NCI-H187 (cell line): ENCODE measurements around the gene C2CD2.

Experiments used
- DNase-seq, 2 experiments: peaks; one replicate each; lab custom pipeline; 2025; lab: John Stamatoyannopoulos, UW

The C2CD2 gene

GRCh38 chr21:41932576-41933312, 21.1 kb downstream of the C2CD2 start:
- no peak for DNase-seq

DNA sequence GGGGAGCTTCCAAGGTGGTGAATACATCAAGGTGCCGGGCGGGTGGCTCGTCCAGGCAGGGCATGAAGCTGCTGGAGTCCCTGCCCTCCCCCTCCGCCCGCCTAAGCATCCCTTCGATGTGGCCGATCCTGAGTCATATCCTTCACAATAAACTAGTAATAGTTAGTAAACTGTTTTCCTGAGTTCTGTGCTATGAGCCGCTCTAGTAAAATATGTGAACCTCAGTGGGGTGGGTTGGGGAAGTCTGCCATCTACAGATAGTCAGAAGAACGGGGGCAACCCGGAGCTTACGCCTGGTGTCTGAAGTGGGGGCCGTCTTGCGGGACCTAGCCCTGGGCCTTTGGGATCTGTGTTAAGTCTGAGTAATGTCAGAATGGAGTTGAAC, 21.6 kb downstream of the C2CD2 start:
- no peak for DNase-seq

DNA sequence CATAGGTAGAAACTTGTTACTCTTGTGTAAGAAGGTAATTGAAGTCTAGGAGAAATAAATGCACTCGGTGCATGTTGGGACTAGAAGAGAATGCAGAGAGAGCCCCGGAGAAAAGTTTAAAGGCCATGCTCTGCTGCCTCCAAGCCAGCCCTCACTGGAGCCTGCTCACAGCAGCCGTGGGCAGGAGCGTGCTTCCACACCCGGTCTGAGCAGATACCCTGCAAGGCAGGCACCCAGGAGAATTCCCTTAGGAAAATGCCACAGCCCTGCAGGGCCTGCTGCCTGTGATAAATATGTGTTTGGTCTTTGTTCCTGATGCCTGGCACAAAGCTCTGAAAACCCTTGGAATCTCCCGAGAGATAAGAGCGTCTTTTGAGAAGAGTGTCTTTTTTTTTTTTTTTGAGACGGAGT, 22.8 kb downstream of the C2CD2 start:
- no peak for DNase-seq

- DNase-seq: no peak
These were observed 24.6 kb downstream of the C2CD2 start for GRCh38 chr21:41929248-41929647.

DNA sequence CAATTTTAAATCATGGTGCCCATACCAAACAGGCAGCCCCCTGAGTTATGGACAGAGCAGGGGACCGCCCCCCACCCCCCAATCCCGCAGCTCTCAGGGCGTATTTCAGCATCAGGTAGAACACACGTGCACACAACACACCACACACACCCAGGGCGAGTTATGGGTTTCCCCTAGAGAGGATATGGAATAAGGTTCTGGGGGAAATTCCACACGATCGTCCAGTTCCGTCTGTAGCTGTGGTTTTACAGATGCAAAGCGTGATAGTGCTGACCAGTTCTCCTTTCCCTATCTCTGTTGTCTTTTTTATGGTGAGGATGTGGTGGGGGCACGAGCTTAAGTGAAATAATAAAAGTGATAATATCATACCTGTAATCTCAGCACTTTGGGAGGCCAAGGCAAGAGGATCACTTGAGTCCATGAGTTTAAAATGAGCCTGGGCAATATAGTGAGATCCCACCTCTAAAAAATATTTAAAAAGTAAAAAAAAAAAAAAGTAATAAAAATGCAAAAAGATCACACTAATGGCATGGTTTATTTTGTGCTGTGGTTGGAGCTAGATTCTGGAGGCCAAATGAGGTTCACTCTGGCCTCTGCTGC, 25.1 kb downstream of the C2CD2 start:
- no peak for DNase-seq

DNA sequence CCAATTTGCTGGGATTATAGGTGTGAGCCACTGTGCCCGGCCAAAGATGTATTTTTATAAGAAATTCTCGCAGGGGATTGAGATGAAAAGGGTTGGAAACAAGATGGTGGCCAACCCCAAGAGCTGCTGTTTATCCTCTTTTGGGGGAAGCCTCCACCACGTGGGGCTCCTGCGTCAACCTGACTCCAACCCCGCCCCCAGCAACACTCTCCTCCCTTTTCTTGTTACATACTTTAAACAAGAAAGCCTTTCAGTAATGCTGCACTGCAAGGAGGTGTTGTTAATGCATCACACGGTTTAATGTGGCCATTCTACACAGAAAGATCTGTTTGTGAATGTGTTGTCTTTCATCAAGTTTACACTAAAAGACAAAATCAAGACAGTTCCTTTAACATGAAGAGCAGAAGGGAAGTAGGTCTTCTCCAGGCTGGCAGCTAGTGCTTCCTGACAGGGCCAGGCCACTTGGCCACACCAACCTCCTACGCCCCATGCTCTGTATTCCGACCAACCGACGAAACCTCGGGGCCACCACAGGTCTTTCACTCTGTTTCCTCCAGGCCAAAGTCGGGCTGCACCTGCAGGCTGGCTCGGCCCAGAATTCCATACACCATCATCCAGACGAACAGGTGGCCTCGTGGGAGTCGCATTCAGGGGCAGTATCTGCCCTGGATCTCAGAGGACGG, 25.9 kb downstream of the C2CD2 start:
- DNase-seq: no peak

DNA sequence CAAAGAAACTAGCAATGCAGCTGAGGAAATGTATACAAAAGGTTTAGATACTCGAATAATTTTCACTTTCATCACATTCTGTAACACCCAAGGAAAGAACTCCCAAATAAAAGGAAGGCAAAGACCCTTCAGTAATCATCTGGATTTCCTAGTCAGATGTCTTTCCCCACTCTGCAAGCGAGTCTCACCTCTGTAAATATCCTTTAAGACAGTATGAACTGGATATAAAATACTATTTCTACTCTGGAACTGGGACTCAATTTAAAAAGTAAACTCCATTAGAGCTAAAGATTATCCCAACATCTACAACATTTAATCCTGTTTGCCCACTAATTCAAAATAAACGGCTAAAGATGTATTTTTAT, 27.0 kb downstream of the C2CD2 start:
- DNase-seq: no peak

GRCh38 chr21:41926117-41926806, 27.6 kb downstream of the C2CD2 start:
- DNase-seq: no peak

- DNase-seq: no peak
These were observed 28.1 kb downstream of the C2CD2 start for GRCh38 chr21:41925767-41926116.

DNA sequence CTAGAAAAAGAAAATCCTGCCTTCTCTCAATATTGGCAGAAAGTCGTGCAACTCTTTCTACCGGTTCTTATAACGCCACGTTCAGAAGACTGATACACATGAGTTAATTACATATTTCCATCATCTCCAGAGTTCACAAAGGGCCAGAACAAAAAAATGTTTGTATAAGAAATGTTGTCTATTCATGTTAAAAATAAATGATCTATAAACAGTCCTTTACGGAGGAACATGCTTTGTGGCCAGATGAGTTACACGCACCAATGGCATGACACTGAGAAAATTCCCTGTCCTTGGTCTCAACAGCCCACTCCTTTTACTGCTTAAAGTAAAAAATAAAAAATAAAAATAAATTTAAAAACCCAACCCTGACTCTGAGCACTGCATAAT, 29.5 kb downstream of the C2CD2 start:
- no peak for DNase-seq

DNA sequence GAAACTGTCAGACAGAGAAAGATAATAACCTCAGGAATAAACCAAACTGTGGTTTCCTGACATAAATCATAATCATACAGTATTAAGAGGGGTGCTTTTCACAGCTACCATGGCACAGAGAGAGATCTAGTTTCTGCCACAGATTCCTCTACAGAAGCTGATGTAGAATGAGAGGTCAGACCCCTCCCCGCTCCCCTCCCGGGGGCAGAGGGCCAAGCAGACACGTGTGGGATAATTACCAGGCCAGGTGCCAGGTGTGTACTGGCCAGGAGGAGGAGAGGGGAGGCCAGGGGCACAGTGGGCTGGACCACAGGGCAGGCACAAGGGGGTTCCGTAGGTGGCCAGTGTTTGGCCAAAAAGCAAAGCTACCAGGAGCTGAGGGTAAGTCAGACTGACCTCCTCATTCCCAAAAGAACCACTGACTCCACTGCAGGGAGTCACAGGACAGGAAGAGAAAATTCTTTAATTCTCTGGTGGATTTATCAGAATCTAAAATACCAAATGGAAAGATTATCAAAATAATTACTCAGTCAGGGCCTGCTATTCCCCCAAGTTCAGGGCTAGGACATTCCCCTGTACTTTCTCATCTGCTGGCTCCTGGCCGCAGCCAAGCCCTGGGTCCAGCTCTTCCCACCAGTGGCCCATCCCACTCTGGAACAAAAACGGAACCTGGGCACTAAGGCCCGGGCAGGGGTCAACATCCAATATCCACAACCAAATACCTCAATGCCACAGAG, 30.0 kb downstream of the C2CD2 start:
- no peak for DNase-seq

DNA sequence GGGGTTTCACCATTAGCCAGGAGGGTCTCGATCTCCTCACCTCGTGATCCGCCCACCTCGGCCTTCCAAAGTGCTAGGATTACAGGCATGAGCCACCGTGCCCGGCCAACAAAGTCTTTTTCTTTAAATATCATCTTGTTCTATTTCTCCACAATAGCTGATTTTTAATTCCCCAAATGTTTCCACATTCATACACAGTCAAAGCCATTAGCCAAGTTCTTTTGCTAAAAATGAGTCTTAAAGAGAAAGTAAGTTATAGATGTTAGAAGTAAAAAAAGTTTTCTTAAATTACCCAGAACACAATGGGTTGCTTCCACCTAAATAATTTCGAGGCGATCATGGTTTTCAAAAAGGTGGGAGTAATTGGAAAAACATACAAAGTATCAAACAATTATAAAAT, 30.6 kb downstream of the C2CD2 start:
- DNase-seq: no peak

DNA sequence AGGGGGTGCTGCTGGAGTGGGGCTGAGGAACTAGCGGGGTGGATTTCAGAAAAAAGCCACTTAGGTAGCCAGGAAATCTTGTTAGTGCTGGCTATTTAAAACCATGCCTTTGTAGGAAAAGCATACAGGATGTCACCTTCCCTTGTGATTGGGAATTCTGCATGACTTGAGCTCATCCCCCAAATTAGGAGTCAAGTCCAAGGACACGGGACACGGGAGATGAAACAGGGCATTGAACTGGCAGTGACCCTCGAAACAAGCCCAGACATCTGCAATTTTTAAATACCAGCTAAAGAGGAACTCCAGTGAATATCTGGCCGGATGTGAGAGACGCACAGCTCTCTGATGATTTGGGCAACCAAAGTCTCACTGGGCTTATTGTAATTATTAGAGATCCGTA, 32.8 kb downstream of the C2CD2 start:
- DNase-seq: no peak

DNA sequence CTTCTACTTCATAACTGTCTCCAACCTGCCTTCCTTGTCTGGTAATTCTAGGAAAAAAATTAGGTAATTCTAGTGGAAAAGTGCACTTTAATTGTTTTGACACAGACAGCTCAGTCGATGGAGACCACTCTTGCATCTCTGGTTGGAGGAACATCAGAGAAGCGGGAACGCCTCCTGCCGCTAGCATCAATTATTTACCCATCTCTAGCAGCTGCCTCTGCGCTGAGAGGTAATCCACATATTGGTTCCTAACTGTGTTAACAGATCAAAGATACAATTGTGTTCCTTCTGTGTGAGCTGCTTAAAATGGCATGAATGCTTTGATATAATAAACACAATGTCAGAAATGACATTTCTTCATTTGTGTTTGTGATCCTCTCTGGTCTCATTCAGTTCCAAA, 33.3 kb downstream of the C2CD2 start:
- no peak for DNase-seq

- no peak for DNase-seq
These were observed 34.0 kb downstream of the C2CD2 start for GRCh38 chr21:41919666-41920398.

GRCh38 chr21:41918561-41919358, 35.1 kb downstream of the C2CD2 start:
- no peak for DNase-seq

DNA sequence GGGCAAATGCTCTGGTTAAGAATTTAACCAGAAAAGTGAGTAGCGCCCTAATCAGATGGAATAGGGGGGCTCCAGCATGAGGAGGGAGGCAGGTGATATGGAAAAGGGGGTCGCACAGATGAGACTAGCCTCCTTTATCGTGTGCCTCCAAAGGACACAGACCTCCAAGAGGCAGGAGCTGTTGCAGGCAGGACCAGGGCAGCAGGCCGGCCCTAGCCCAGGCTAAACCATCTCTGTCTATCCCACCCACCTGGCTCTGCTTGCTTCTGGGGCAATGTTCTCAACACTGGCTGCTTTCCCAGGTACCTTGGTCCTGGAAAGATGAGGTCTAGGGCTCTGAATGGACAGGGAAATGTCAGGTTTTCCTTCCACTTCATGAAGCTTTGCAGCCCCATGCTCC, 36.3 kb downstream of the C2CD2 start:
- no peak for DNase-seq

DNA sequence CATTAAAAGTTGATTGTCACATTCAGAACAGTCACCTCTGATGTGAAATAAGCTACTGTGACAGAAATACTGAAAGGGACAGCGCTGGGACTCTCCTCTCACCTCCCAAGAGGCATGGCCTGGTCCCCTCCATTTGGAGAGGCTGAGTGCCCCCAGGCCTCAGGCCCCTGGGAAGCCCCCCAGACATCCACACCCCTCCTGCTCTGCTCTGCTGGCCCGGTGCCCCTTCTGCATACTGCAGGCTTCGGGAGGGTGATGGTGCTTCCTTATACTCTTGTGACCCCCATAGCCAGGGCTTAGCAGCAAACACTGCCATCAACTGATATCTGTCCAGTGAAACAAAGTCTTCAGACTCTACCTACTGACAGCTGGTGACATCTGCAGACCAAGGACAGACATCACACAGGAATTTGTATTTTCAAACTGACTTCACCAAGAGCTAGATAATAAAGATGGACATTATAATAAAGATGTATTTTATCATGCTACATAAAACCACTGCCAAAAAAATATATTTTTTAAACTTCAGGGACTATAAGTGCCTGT, 36.9 kb downstream of the C2CD2 start:
- DNase-seq: no peak

DNA sequence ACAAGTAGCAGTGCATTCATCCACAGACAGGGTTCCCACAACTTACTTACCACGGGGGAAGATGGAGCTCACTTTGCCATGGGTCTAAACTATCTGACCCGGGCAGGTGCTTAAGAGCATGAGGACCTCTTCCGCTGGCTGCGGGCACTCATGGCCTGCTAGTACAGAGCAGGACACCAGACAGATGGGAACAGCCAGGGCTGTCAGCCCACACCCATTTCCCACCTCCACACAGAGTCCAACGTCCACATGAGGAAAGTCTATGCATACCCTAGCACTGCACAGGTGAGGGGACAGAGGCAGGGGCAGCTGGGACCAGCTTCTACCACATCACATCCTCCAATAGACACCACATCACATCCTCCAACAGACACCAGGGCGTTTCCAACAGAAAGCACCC, 38.9 kb downstream of the C2CD2 start:
- no peak for DNase-seq

DNA sequence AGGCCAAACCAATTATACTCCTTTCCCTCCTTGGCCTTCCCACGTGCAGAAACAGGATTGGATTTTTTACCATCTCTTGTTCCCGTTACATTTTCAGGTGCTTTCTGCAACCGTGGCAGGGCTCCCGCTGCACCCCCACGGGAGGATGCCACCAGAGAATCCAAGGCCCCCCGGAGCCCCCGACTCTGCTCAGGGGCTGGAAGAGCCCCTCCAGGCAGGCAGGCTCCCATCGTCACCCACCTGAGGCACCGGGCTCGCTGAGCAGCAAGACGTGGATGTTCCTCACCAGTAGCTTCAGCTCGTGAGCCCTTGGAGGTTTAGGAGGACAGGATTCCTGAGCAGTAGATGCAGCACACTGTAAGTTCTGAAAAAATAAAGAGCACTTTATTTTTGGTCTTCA, 39.5 kb downstream of the C2CD2 start:
- no peak for DNase-seq

DNA sequence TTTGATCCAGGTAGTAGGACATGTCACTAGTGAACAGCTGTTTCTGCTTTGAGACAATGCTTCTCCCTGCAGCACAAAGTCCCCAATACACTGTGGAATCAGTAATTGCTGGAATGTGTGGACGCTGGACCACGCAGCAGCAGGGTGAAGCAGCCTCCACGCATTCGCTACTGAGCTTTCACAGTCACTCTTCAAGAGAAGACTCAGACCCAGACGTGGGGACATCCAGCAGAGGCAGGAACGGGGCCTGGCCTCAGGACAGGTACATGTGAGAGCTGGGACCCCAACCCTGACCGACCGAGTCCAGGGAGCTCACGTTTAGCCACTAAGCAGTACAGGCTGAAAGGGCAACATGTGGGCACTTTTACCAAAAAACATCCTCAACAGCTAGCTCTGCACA, 40.6 kb downstream of the C2CD2 start:
- DNase-seq: no peak
